NT2/D1 (cell line): ENCODE measurements around the gene SOX5.

ENCODE experiments used
- DNase-seq: peaks from one replicate; pipeline ENCODE4 v3.0.0-alpha.2; 2011; ENCODE audit warnings: low read depth, low spot score
- H3K27me3 ChIP-seq: 2 replicates; pipeline ENCODE4 v1.6.0; 2011; ENCODE audit warnings: mild to moderate bottlenecking; ENCODE audit not compliant: insufficient read length, insufficient read depth
- H3K36me3 ChIP-seq: 2 replicates; pipeline ENCODE4 v1.6.1; 2011; ENCODE audit warnings: mild to moderate bottlenecking, low read length, mixed read lengths; ENCODE audit not compliant: insufficient read depth, insufficient read length
- H3K4me1 ChIP-seq: 2 replicates; pipeline ENCODE4 v1.5.1; 2011; ENCODE audit not compliant: insufficient read depth, insufficient read length
- H3K4me3 ChIP-seq: 2 replicates; pipeline ENCODE4 v1.5.1; 2011; ENCODE audit warnings: low read depth; ENCODE audit not compliant: insufficient read length
- H3K9ac ChIP-seq: 2 replicates; pipeline ENCODE4 v1.6.0; 2011; ENCODE audit warnings: low read depth; ENCODE audit not compliant: insufficient read length
- H3K9me3 ChIP-seq: 2 replicates; pipeline ENCODE4 v1.5.1; 2011; ENCODE audit warnings: mild to moderate bottlenecking, low read length; ENCODE audit not compliant: insufficient read depth
- SUZ12 ChIP-seq: IDR thresholded peaks from 2 replicates; pipeline ENCODE4 v1.6.1; 2011; ENCODE audit not compliant: insufficient read length, insufficient read depth; ENCODE audit errors: extremely low read depth
- YY1 ChIP-seq: IDR thresholded peaks from 2 replicates; pipeline ENCODE4 v1.6.1; 2011; ENCODE audit not compliant: insufficient read length, insufficient read depth
- ZNF274 ChIP-seq: IDR thresholded peaks from 2 replicates; pipeline ENCODE4 v1.6.1; 2011; ENCODE audit warnings: mild to moderate bottlenecking, low read depth, low read length

Gene SOX5

GRCh38 chr12:23941780-23942179 lies 7.7 kb downstream of the SOX5 start:
- H3K9ac ChIP-seq: no peak overlapping the region
- no peaks in the 10 kb centered on the region for H3K4me1 ChIP-seq
- DNase-seq: no peak
- no peaks in the 10 kb centered on the region for H3K27me3 ChIP-seq
- no peak overlapping the region for H3K4me3 ChIP-seq
- no peaks in the 10 kb centered on the region for H3K36me3 ChIP-seq
- TF ChIP-seq YY1 (no peak), ZNF274 (no peak), SUZ12 (no peak)
- no peaks in the 10 kb centered on the region for H3K9me3 ChIP-seq

GRCh38 chr12:23938422-23938821 lies 11.0 kb downstream of the SOX5 start:
- no peak for DNase-seq
- no peaks in the 10 kb centered on the region for H3K4me1 ChIP-seq

GRCh38 chr12:23931176-23931575 lies 18.3 kb downstream of the SOX5 start:
- no peaks in the 10 kb centered on the region for H3K36me3 ChIP-seq
- no peak for DNase-seq

More at GRCh38 chr12:23938422-23938821, 11.0 kb downstream of the SOX5 start:
- Histone ChIP-seq H3K9me3 (no peaks in the 10 kb centered on the region), H3K36me3 (no peaks in the 10 kb centered on the region), H3K4me3 (no peak overlapping the region), H3K9ac (no peak overlapping the region), H3K27me3 (no peaks in the 10 kb centered on the region)
- TF ChIP-seq SUZ12: no peak
- TF ChIP-seq ZNF274: no peak
- TF ChIP-seq YY1: no peak

GRCh38 chr12:23930599-23930998 lies 18.9 kb downstream of the SOX5 start:
- no peaks in the 10 kb centered on the region for H3K4me1 ChIP-seq
- no peaks in the 10 kb centered on the region for H3K9me3 ChIP-seq
- no peak overlapping the region for H3K4me3 ChIP-seq
- H3K27me3 ChIP-seq: no peaks in the 10 kb centered on the region
- H3K9ac ChIP-seq: no peak overlapping the region
- H3K36me3 ChIP-seq: no peaks in the 10 kb centered on the region
- no peak for DNase-seq
- TF ChIP-seq SUZ12 (no peak), YY1 (no peak), ZNF274 (no peak)

More at GRCh38 chr12:23931176-23931575, 18.3 kb downstream of the SOX5 start:
- Histone ChIP-seq H3K27me3 (no peaks in the 10 kb centered on the region), H3K4me1 (no peaks in the 10 kb centered on the region), H3K4me3 (no peak overlapping the region), H3K9ac (no peak overlapping the region), H3K9me3 (no peaks in the 10 kb centered on the region)
- TF ChIP-seq SUZ12 (no peak), YY1 (no peak), ZNF274 (no peak)

- DNase-seq: no peak
- Histone ChIP-seq H3K27me3 (no peaks in the 10 kb centered on the region), H3K4me3 (no peak overlapping the region), H3K9ac (no peak overlapping the region), H3K36me3 (no peaks in the 10 kb centered on the region), H3K9me3 (no peaks in the 10 kb centered on the region), H3K4me1 (no peaks in the 10 kb centered on the region)
- TF ChIP-seq ZNF274: no peak
Measured at GRCh38 chr12:23929906-23930305, 19.6 kb downstream of the SOX5 start.

GRCh38 chr12:23927907-23928306 lies 21.6 kb downstream of the SOX5 start:
- no peaks in the 10 kb centered on the region for H3K27me3 ChIP-seq
- no peaks in the 10 kb centered on the region for H3K9me3 ChIP-seq
- no peaks in the 10 kb centered on the region for H3K4me1 ChIP-seq
- no peak overlapping the region for H3K9ac ChIP-seq
- TF ChIP-seq ZNF274 (no peak), YY1 (no peak), SUZ12 (no peak)
- H3K4me3 ChIP-seq: no peak overlapping the region
- DNase-seq: no peak
- no peaks in the 10 kb centered on the region for H3K36me3 ChIP-seq

- Histone ChIP-seq H3K4me3 (no peak overlapping the region), H3K9me3 (no peaks in the 10 kb centered on the region), H3K27me3 (no peaks in the 10 kb centered on the region), H3K36me3 (no peaks in the 10 kb centered on the region), H3K4me1 (no peaks in the 10 kb centered on the region), H3K9ac (no peak overlapping the region)
- TF ChIP-seq ZNF274 (no peak), SUZ12 (no peak), YY1 (no peak)
- no peak for DNase-seq
Measured at GRCh38 chr12:23921099-23921856, 28.2 kb downstream of the SOX5 start.

GRCh38 chr12:23911574-23911973 lies 37.9 kb downstream of the SOX5 start:
- TF ChIP-seq SUZ12 (no peak), YY1 (no peak), ZNF274 (no peak)
- Histone ChIP-seq H3K36me3 (no peaks in the 10 kb centered on the region), H3K9ac (no peak overlapping the region), H3K4me1 (no peaks in the 10 kb centered on the region), H3K4me3 (no peak overlapping the region), H3K9me3 (no peaks in the 10 kb centered on the region), H3K27me3 (no peaks in the 10 kb centered on the region)
- DNase-seq: no peak
